GM12801 (cell line): ENCODE measurements around the gene MRPL11.

Experiments used
- TF ChIP-seq, protein P1 (sequence below): IDR thresholded peaks from one replicate; pipeline ENCODE4 v1.5.1; 2011; ENCODE audit warnings: control low read depth; ENCODE audit not compliant: insufficient read length; ENCODE audit errors: extremely low read depth

The MRPL11 gene

DNA sequence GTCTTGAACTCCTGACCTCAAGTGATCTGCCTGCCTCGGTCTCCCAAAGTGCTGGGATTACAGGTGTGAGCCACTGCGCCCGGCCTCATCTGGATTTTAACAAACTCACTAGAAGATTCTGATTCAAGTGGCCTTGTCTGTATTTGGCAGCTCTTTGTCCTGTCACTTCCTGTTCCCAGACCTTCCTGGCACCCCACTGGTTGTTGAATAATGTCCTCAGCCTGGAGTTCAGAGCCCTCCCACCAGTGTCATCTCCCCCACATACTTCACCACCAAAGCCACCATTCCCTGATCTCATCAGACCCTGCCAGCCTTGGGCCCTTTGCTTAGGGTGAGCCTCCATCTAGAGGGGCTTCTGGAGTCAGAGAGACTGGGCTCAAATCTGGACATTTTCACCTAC lies 31.4 kb upstream of the MRPL11 start:
- TF ChIP-seq, protein P1, sequence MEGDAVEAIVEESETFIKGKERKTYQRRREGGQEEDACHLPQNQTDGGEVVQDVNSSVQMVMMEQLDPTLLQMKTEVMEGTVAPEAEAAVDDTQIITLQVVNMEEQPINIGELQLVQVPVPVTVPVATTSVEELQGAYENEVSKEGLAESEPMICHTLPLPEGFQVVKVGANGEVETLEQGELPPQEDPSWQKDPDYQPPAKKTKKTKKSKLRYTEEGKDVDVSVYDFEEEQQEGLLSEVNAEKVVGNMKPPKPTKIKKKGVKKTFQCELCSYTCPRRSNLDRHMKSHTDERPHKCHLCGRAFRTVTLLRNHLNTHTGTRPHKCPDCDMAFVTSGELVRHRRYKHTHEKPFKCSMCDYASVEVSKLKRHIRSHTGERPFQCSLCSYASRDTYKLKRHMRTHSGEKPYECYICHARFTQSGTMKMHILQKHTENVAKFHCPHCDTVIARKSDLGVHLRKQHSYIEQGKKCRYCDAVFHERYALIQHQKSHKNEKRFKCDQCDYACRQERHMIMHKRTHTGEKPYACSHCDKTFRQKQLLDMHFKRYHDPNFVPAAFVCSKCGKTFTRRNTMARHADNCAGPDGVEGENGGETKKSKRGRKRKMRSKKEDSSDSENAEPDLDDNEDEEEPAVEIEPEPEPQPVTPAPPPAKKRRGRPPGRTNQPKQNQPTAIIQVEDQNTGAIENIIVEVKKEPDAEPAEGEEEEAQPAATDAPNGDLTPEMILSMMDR: no peak

DNA sequence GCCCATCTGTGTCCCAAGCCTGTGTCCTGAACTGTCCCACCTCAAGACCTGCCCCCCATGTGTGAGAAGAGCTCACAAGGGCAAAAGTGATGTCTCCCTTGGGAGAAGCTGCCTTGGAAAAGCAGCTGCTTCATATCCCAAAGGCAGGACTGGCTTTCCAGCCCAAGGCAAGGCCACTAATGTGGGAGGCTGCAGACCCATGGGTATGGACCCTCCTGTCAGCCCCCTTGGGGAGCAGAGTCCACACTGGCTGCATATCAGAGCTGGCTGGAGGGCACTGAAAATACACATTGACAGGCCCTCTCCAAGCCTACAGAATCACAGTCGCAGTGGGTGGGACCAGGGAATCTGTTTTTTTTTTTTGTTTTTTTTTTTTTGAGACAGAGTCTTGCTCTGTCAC lies 30.8 kb upstream of the MRPL11 start:
- TF ChIP-seq, protein P1: no peak

DNA sequence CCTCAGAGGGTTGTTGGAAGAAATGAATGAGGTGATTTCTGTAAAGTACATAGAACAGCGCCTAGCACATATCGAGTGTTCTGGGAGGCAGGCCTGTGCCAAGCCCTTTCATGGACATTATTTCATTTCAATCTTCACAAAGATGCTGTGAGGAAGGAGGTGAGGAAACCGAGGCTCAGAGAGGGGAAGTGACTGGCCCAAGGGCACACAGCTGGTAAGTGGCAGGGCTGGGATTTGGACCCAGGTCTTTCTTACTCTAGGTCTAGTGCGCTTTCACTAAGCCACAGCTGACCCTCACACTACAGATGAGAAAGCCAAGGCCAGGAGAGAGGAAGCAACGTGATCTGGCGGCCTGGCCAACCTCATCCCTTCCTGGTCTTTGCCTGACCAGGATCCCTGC lies 30.0 kb upstream of the MRPL11 start:
- TF ChIP-seq, protein P1: no peak

DNA sequence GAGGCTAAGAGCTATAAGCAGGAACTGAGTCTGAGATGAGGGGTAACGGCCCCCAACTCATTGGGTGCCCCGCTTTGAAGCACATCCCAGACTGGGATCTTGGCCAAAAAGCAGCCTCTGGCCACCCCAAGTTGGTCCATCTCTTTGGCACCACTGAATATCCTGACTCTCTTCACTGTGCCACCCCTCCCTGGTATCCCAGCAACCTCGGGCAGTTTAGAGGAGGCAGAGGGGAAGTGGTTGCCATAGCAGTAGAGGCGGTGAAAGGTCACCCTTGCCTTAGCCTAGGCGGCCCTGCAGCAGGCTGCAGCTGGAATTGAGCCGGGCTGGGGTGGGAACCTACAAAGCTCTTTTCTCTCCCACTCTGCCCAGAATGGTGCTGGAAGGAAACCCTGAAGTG lies 29.1 kb upstream of the MRPL11 start:
- TF ChIP-seq, protein P1: no peak

DNA sequence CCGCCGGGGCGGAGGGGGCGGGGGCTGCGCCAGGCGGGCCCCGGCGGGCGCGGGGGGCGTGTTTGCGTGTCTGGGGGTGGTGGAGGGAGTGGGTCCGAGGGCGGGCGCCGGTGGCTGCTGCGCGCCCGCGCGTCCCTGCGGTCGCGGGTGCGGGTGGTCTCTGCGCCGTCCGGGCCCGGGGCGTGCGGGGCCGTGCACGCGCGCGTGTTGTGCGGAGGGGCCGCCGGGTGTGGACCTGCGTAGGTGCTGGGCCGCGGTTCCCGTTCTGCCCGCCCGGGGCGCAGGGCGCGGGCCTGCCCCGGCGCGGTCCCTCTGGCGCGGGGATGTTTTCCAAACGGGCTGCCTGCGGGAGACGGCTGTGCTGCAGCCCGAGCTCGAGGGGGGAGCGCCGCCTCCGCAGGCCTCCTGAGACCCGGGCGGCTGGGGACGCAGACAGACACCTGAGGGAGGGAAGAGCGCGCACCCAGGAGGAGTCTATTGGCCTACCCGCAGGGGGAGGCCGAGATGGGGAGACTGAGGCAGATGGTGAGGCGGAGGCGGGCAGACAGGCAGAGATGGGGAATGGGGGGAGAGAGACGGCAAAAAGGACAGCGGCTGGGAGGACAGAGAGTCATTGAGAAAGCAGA lies 28.5 kb upstream of the MRPL11 start:
- TF ChIP-seq, protein P1: no peak

DNA sequence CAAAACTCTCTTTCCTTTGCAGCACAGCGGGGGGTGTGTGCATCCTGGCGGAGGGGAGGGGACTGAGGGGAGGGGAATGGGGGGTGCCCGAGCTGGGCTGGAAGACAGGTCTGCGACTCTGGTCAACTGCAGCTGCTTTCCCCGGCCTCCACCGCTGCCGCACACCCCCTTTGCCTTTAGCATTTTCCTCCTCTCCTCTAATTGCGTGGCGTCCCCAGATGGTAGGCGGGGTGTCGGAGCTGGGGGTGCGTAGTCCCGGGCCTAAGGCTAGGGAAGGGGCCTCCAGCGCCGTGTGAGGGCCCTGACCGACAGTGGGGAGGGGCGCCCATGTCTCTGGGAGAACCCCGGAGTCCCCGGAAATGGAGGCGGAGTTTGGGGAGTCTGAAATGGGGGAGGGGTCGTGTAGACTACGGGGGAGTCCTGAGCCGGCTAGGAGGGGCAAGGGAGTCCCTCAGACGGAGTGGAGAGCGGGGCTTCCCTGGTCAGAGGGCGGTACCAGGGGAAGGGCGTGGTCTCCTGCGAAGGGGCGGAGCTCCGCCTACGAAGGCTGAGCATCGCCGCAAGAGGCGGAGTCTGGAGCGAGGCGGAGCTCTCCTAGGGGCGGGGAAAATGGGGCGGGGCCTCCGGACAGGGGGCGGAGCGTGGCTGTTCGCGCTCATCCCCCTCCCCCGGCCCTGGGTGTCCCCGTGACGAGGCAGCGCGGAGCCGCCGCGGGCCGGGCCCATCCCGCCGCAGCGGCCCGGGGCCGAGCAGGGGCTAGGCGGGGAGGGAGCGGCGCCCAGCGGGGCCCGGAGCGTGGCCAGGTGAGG lies 27.8 kb upstream of the MRPL11 start, which contains the start of gene PELI3:
PELI3 (plus strand) TSS at position 681 of the 809 bp plus-strand sequence. CDS start 1,224 bp downstream, outside the sequence.
- TF ChIP-seq, protein P1: no peak

DNA sequence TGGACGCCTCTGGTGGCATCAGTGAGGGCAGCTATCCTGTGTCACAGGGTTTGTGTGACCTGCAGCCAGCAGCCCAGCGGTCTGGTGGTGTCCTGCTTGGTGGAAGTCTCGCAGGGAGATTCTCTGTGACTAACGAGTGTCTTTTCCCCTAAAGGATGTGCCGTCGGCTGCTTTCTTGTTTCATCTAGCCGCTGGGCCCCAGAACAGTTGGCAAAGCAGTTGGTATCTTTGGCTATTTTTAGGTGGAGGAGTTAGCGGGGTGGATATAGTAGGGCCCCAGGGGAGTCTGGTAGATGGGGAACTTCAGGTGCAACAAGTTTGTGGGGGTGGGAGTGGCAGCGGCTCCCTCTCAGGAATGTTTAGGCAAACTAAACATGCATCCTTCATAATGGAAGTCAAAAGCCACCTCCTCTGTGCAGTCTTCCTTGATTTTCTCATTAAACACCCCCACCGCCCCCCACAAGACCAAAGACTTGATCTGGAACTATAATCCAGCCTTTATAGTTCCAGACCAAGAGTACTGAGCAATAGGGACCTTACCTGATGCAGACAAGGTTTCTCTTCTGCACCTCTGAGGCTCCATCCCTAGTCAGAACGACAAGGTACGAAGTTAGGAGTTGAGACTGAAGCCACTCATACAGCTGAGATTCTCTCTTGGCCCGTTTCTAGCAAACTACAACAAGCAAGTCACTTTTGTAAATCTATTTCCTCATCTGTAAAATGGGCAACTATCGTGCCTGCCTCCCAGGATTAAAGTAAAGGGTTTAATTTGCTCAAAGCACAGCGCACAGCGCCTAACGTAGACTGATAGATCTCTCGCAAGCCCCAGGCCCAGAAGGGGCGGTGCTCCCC lies 27.0 kb upstream of the MRPL11 start:
- TF ChIP-seq, protein P1: no peak
